ENCODE data around the gene ACAD11.

The ACAD11 gene

GRCh38 chr3:132659365-132660051 lies at the start of gene ACAD11:
Gene ACAD11, minus strand, starts transcription at chr3:132659809. Its CDS starts 58 bp downstream, at chr3:132659751.
- DNase-seq (ENCODE audit: low read depth), result peak; percentile 15

GRCh38 chr3:132703733-132704132 lies 44.1 kb upstream of the ACAD11 start:
- DNase-seq (ENCODE audit: low read depth), result no peak

- DNase-seq (ENCODE audit: low read depth), result no peak
Measured at GRCh38 chr3:132695422-132695821, 35.8 kb upstream of the ACAD11 start.

GRCh38 chr3:132694991-132695390 lies 35.4 kb upstream of the ACAD11 start:
- no peak for DNase-seq (ENCODE audit: low read depth)

GRCh38 chr3:132690040-132690439 lies 30.4 kb upstream of the ACAD11 start:
- no peak for DNase-seq (ENCODE audit: low read depth)

- DNase-seq (ENCODE audit: low read depth), result no peak
Measured at GRCh38 chr3:132682201-132682600, 22.6 kb upstream of the ACAD11 start.

- no peak for DNase-seq (ENCODE audit: low read depth)
Measured at GRCh38 chr3:132681421-132681820, 21.8 kb upstream of the ACAD11 start.

GRCh38 chr3:132679911-132680310 lies 20.3 kb upstream of the ACAD11 start:
- DNase-seq (ENCODE audit: low read depth), result no peak

GRCh38 chr3:132675408-132675807 lies 15.8 kb upstream of the ACAD11 start:
- DNase-seq (ENCODE audit: low read depth), result no peak

- DNase-seq (ENCODE audit: low read depth), result no peak
Measured at GRCh38 chr3:132669256-132669777, 9.7 kb upstream of the ACAD11 start.

GRCh38 chr3:132665230-132665745 lies 5.7 kb upstream of the ACAD11 start:
- DNase-seq (ENCODE audit: low read depth), result no peak

GRCh38 chr3:132662212-132662611 lies 2.6 kb upstream of the ACAD11 start:
- DNase-seq (ENCODE audit: low read depth), result no peak

- no peak for DNase-seq (ENCODE audit: low read depth)
Measured at GRCh38 chr3:132661101-132661500, 1.5 kb upstream of the ACAD11 start.

- no peak for DNase-seq (ENCODE audit: low read depth)
Measured at GRCh38 chr3:132660811-132661070, 1.1 kb upstream of the ACAD11 start.

GRCh38 chr3:132660052-132660810 lies 622 bp upstream of the ACAD11 start, which contains the start of gene UBA5:
Gene UBA5, plus strand, starts transcription at chr3:132660329. Its CDS starts 209 bp downstream, at chr3:132660538.
- peak; percentile 51 for DNase-seq (ENCODE audit: low read depth)

- DNase-seq (ENCODE audit: low read depth), result no peak
Measured at GRCh38 chr3:132659000-132659364, 627 bp downstream of the ACAD11 start.

- no peak for DNase-seq (ENCODE audit: low read depth)
Measured at GRCh38 chr3:132657869-132658747, 1.5 kb downstream of the ACAD11 start.

GRCh38 chr3:132655471-132655870 lies 4.1 kb downstream of the ACAD11 start:
- no peak for DNase-seq (ENCODE audit: low read depth)

GRCh38 chr3:132654721-132655120 lies 4.9 kb downstream of the ACAD11 start:
- DNase-seq (ENCODE audit: low read depth), result no peak

- DNase-seq (ENCODE audit: low read depth), result no peak
Measured at GRCh38 chr3:132654190-132654589, 5.4 kb downstream of the ACAD11 start.

GRCh38 chr3:132652640-132653270 lies 6.9 kb downstream of the ACAD11 start:
- DNase-seq (ENCODE audit: low read depth), result no peak

GRCh38 chr3:132650153-132650552 lies 9.5 kb downstream of the ACAD11 start:
- DNase-seq (ENCODE audit: low read depth), result no peak
